A549 treated with AZD9567 at 1 μM for 4 hours (cell line): ENCODE measurements around the gene RRAGA. TPM values are rescaled to one million over a fixed set of nuclear protein-coding genes. Genes with fewer than 3 reads are reported as not detected.

ENCODE experiments used
- total RNA-seq: library from RNA; stranded (reverse); fragments of 200-300 nt; extraction: Qiagen RNA extraction; gene quantifications from 5 replicates; pipeline ENCODE4 v1.2.3, GENCODE V29; 2022; ENCODE audit not compliant: insufficient read depth

Gene RRAGA
- 123 to 131 TPM (median 128 TPM) in 5 replicates for total RNA-seq

GRCh38 chr9:19048966-19049916, at the start of gene RRAGA:
Gene RRAGA (plus strand): TSS chr9:19049427. CDS start chr9:19049660, 233 bp downstream.

GRCh38 chr9:19033015-19033414, 16.2 kb upstream of the RRAGA start, which contains the start of gene SAXO1:
Gene SAXO1 (minus strand): TSS chr9:19033209. CDS start chr9:19032908, 301 bp downstream.

Other genes with a start within 250 kb of the RRAGA start
- not detected in 5 replicates for gene SAXO1, start 16.2 kb upstream of the RRAGA start, total RNA-seq
- gene HAUS6, start 53.5 kb downstream of the RRAGA start, total RNA-seq = 21.7 to 34.8 TPM (median 25.0 TPM) in 5 replicates
- 42.4 to 56.7 TPM (median 45.5 TPM) in 5 replicates for gene PLIN2, start 78.1 kb downstream of the RRAGA start, total RNA-seq
- 12.7 to 21.1 TPM (median 15.8 TPM) in 5 replicates for gene DENND4C, start 181.3 kb downstream of the RRAGA start, total RNA-seq